Activated gamma-delta T cell (primary cell): ENCODE results near the gene MED22.
A peak's percentile ranks its signal among the peaks of the same experiment; 100 is the strongest.
"Not testable (repeated sequence)": the region's sequence is repeated elsewhere in the genome, so short reads cannot be mapped to it uniquely, and the experiment has no call there.

ENCODE experiments used
- DNase-seq: peaks from one replicate; lab custom pipeline; 2025; lab: John Stamatoyannopoulos, UW
- total RNA-seq, 2 donors: gene quantifications; one replicate each; lab custom pipeline; 2026; lab: John Stamatoyannopoulos, UW

Gene MED22
- 70.1 to 74.8 reads per million in 2 donors for total RNA-seq

DNA sequence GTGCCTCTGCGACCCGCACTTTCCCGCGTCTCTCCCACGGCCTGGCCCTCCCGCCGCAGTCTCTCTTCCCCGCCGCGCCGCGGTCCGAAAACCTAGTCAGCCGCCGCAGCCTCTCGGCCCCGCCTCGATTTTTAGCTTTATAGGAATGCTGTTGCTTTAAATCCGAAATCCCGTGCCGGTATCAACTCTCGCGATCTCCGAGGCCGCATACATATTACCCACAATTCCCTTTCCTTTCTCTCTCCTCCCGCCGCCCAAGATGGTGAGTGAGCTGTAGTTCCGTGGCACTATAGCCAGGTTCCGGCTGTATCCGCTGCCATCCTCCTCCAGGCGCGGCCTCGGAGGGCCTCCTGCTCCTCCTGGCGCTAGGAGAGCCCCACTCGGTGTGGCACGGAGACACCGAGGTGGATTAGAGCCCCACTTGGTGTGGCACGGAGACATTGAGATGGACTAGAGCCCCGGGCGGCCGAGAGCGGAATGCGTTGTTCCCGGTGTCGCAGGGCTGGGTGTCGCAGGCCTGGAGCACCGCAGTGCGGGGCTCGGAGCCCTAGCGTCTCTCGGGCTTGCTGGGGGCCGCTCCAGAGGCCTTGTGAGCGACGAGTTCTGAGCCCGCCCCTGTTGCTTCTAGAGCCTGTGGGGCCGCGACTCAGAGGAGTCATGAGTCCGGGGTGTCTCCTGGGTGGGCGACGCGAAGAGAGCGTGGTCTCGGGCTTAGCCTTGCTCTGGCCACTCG, at the start of gene MED22, which contains the start of gene RPL7A:
Gene MED22, minus strand, starts transcription at position 147 of the 733 bp plus-strand sequence. CDS start 1,469 bp downstream, outside the sequence.
Gene RPL7A, plus strand, starts transcription at position 234 of the 733 bp plus-strand sequence. Its CDS starts 26 bp downstream, at position 260.
- DNase-seq = peak; percentile 51

- no peak for DNase-seq
Measured at GRCh38 chr9:133397370-133397769, 49.4 kb upstream of the MED22 start.

- no peak for DNase-seq
Measured at GRCh38 chr9:133396952-133397351, 49.0 kb upstream of the MED22 start.

DNA sequence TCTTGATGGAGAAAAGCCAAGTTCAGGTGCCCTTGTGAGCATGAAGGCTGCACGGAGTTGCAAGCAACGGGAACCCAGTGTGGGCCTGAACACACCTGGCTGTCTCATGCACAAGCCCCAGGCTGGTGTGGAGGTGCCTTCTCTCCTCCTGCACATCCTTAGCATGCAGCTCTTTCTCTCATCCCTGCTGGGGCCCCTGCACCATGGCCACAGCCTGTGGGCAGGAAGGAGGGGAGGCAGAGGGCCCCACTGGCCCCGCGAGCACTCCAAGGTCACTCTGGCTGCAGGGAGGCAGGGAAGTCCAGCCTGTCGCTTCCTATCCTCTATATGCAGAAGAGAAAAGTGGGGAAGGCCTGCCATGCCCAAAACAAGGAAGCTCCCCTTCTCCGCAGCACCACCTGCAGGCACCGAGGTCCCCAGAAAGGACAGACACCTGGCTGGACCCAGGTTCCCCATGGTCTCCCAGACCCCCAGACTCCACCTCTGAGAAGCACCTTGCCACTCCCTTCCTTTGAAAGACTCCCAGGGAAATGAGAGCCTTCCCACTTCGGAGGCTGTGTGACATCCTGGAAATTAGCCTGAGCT, 46.8 kb upstream of the MED22 start:
- DNase-seq = no peak

GRCh38 chr9:133393399-133393798, 45.5 kb upstream of the MED22 start:
- no peak for DNase-seq

- not testable (repeated sequence) for DNase-seq
Measured at GRCh38 chr9:133392308-133392707, 44.4 kb upstream of the MED22 start.

- DNase-seq = not testable (repeated sequence)
Measured at GRCh38 chr9:133391449-133391848, 43.5 kb upstream of the MED22 start.

GRCh38 chr9:133390713-133391112, 42.8 kb upstream of the MED22 start:
- DNase-seq = no peak

DNA sequence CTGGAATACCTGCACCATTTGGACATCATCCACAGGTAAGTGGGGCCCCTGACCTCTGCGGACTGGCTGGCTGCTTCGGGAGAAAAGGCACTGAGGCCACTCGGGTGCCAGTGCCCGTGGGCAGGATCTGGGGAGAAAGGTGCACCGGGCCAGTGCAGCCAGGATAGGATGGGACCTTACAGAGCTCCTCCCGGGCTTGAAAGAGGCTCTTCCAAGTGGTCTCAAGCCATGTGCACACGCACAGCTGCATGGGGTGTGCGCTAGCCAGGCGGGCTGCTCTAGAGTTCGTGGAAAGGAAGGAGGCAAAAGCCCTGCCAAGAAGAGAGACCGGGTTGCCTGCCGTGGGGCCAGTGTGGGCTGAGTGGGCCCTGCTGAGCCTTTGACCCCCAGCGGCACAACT, 41.6 kb upstream of the MED22 start:
- DNase-seq = no peak

- DNase-seq = no peak
Measured at GRCh38 chr9:133389025-133389557, 41.2 kb upstream of the MED22 start.

GRCh38 chr9:133387680-133388079, 39.7 kb upstream of the MED22 start:
- DNase-seq = no peak

- DNase-seq = no peak
Measured at GRCh38 chr9:133386338-133386737, 38.4 kb upstream of the MED22 start.

- DNase-seq = no peak
Measured at GRCh38 chr9:133385452-133385851, 37.5 kb upstream of the MED22 start.

- DNase-seq = no peak
Measured at GRCh38 chr9:133384736-133385321, 36.9 kb upstream of the MED22 start.

- DNase-seq = no peak
Measured at GRCh38 chr9:133383438-133383837, 35.5 kb upstream of the MED22 start.

DNA sequence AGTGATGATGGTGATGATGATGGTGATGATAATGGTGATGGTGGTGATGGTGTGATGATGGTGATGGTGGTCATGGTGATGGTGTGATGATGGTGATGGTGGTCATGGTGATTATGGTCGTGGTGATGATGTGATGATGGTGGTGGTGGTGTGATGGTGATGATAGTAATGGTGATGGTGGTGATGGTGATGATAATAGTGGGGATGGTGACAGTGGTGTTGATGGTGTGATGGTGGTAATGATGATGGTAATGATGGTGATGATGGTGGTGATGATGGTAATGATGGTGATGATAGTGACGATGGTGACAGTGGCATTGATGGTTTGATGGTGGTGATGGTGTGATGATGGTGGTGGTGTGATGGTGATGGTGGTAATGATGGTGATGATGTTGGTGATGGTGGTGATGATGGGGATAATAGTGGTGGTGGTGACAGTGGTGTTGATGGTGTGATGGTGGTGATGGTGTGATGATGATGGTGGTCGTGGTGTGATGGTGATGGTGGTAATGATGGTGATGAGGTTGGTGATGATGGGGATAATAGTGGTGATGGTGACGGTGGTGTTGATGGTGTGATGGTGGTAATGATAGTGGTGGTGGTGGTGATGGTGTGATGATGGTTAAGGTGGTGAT, 34.7 kb upstream of the MED22 start:
- no peak for DNase-seq

- DNase-seq = no peak
Measured at GRCh38 chr9:133380734-133381133, 32.8 kb upstream of the MED22 start.

GRCh38 chr9:133379153-133380086, 31.5 kb upstream of the MED22 start:
- no peak for DNase-seq

- no peak for DNase-seq
Measured at GRCh38 chr9:133378408-133378962, 30.6 kb upstream of the MED22 start.

DNA sequence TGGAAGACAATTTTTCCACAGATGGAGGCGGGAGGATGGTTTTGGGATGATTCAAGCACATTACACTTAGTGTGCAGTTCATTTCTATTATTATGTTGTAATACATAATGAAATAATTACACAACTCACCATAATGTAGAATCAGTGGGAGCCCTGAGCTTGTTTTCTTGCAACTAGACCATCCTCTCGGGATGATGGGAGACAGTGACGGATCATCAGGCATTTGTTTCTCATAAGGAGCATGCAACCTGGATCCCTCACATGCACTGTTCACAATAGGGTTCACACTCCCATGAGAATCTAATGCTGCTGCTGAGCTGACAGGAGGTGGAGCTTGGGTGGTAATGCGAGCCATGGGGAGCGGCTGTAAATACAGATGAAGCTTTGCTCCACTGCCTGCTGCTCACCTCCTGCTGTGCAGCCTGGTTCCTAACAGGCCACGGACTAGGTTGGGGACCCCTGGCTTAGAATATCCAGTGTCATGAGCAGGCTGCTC, 29.8 kb upstream of the MED22 start:
- DNase-seq = no peak

- DNase-seq = not testable (repeated sequence)
Measured at GRCh38 chr9:133377280-133377679, 29.3 kb upstream of the MED22 start.
